ENCODE data around the gene DENND2C. TPM values are rescaled to one million over a fixed set of nuclear protein-coding genes. Genes with fewer than 3 reads are reported as not detected.

Gene DENND2C
- total RNA-seq, 2 donors from 2014 or later, result 25.6 to 40.3 TPM

GRCh38 chr1:114718661-114719423, 49.0 kb upstream of the DENND2C start:
- Mint-ChIP-seq H3K9me3 (no peaks in the 10 kb centered on the region), H3K27ac (no peak overlapping the region), H3K27me3 (ENCODE audit: insufficient read depth) (no peaks in the 10 kb centered on the region), H3K4me1 (peaks cover 11% of the 10 kb centered on the region), H3K4me3 (no peak overlapping the region), H3K36me3 (ENCODE audit: low read depth) (peaks cover 66% of the 10 kb centered on the region)
- Histone ChIP-seq H3K4me1 (ENCODE audit: control insufficient read depth, insufficient read depth, low read length) (peaks cover 5% of the 10 kb centered on the region), H3K9me3 (ENCODE audit: control insufficient read depth, low read length) (no peaks in the 10 kb centered on the region), H3K27me3 (ENCODE audit: control insufficient read depth, insufficient read depth, low read length, poor library complexity, severe bottlenecking) (no peaks in the 10 kb centered on the region), H3K4me3 (ENCODE audit: low read length) (no peak overlapping the region), H3K36me3 (ENCODE audit: control insufficient read depth, insufficient read depth, low read length) (peaks cover 84% of the 10 kb centered on the region), H3K9ac (ENCODE audit: extremely low read depth, low read length, poor library complexity, severe bottlenecking) (no peak overlapping the region), H3K27ac (ENCODE audit: low read depth, low read length) (no peak overlapping the region)
- WGBS, 2 experiments (ENCODE audit: insufficient coverage in 1 of 2, insufficient read length in 1 of 2), result 93 to 96% methylated on average over 4 to 11 of the region's 11 CpGs
- TF ChIP-seq CTCF (conservative IDR thresholded peaks at IDR 0.05), result no peak
- no peak for DNase-seq

- WGBS, 2 experiments (ENCODE audit: insufficient coverage in 1 of 2, insufficient read length in 1 of 2), result 0% methylated on average over 9 to 38 of the region's 38 CpGs
Measured at GRCh38 chr1:114716304-114717170, 46.7 kb upstream of the DENND2C start, which contains the start of gene NRAS. Gene NRAS (minus strand): TSS chr1:114716771. CDS start chr1:114716160, 611 bp downstream.

More at GRCh38 chr1:114716304-114717170, 46.7 kb upstream of the DENND2C start, which contains the start of gene NRAS:
- H3K27me3 ChIP-seq (ENCODE audit: control insufficient read depth, insufficient read depth, low read length, poor library complexity, severe bottlenecking), result no peaks in the 10 kb centered on the region
- peak; percentile 97 for DNase-seq
- H3K9me3 ChIP-seq (ENCODE audit: control insufficient read depth, low read length), result no peaks in the 10 kb centered on the region
- no peaks in the 10 kb centered on the region for H3K27me3 Mint-ChIP-seq (ENCODE audit: insufficient read depth)
- H3K4me1 Mint-ChIP-seq, result peaks cover 9% of the 10 kb centered on the region
- H3K27ac Mint-ChIP-seq, result peak within 1 kb of the TSS; percentile 100
- no peak for TF ChIP-seq CTCF (conservative IDR thresholded peaks at IDR 0.05)
- H3K4me1 ChIP-seq (ENCODE audit: control insufficient read depth, insufficient read depth, low read length), result peaks cover 5% of the 10 kb centered on the region
- peaks cover 84% of the 10 kb centered on the region for H3K36me3 ChIP-seq (ENCODE audit: control insufficient read depth, insufficient read depth, low read length)
- H3K4me3 ChIP-seq (ENCODE audit: low read length), result peak within 1 kb of the TSS; percentile 97
- H3K27ac ChIP-seq (ENCODE audit: low read depth, low read length), result peak within 1 kb of the TSS; percentile 81
- peaks cover 66% of the 10 kb centered on the region for H3K36me3 Mint-ChIP-seq (ENCODE audit: low read depth)
- H3K9ac ChIP-seq (ENCODE audit: extremely low read depth, low read length, poor library complexity, severe bottlenecking), result peak within 1 kb of the TSS; percentile 97
- peak within 1 kb of the TSS; percentile 100 for H3K4me3 Mint-ChIP-seq
- H3K9me3 Mint-ChIP-seq, result no peaks in the 10 kb centered on the region

All from endodermal cell (in vitro differentiated cells).